Stimulated activated naive CD4-positive, alpha-beta T cell (primary cell): Measurements from ENCODE around the gene ANKS1A.

Experiments
- DNase-seq, 6 experiments: peaks; one replicate each; lab custom pipeline; 2025; lab: John Stamatoyannopoulos, UW

Gene ANKS1A

GRCh38 chr6:35054106-35054742, 165.2 kb downstream of the ANKS1A start:
- no peak for DNase-seq

GRCh38 chr6:35054743-35055130, 165.7 kb downstream of the ANKS1A start:
- DNase-seq, result no peak

GRCh38 chr6:35055891-35056290, 166.8 kb downstream of the ANKS1A start:
- DNase-seq, result no peak

GRCh38 chr6:35056952-35057351, 167.9 kb downstream of the ANKS1A start:
- no peak for DNase-seq

- DNase-seq, result no peak
Measured at GRCh38 chr6:35057449-35058357, 168.6 kb downstream of the ANKS1A start.

- DNase-seq, result no peak
Measured at GRCh38 chr6:35058358-35058675, 169.3 kb downstream of the ANKS1A start.

GRCh38 chr6:35058865-35059522, 169.9 kb downstream of the ANKS1A start:
- no peak for DNase-seq

- no peak for DNase-seq
Measured at GRCh38 chr6:35059596-35060345, 170.7 kb downstream of the ANKS1A start.

- DNase-seq, result no peak
Measured at GRCh38 chr6:35061102-35061615, 172.1 kb downstream of the ANKS1A start.

GRCh38 chr6:35061651-35062410, 172.8 kb downstream of the ANKS1A start:
- no peak for DNase-seq

GRCh38 chr6:35062676-35063574, 173.9 kb downstream of the ANKS1A start:
- no peak for DNase-seq

GRCh38 chr6:35063701-35064280, 174.7 kb downstream of the ANKS1A start:
- no peak for DNase-seq

GRCh38 chr6:35064290-35064689, 175.2 kb downstream of the ANKS1A start:
- no peak for DNase-seq

GRCh38 chr6:35064757-35065440, 175.8 kb downstream of the ANKS1A start:
- no peak for DNase-seq

- DNase-seq, result no peak
Measured at GRCh38 chr6:35065441-35065800, 176.4 kb downstream of the ANKS1A start.

- DNase-seq, result no peak
Measured at GRCh38 chr6:35065870-35066269, 176.8 kb downstream of the ANKS1A start.

- no peak for DNase-seq
Measured at GRCh38 chr6:35067234-35067633, 178.2 kb downstream of the ANKS1A start.

GRCh38 chr6:35068206-35068605, 179.2 kb downstream of the ANKS1A start:
- DNase-seq, result no peak

GRCh38 chr6:35068644-35069043, 179.6 kb downstream of the ANKS1A start:
- no peak for DNase-seq
